Kidney (tissue), 14 donors: Measurements from ENCODE around the gene SELENOI. TPM values are rescaled to one million over a fixed set of nuclear protein-coding genes. Genes with fewer than 3 reads are reported as not detected.
"Not testable (repeated sequence)": the region's sequence is repeated elsewhere in the genome, so short reads cannot be mapped to it uniquely, and the experiment has no call there.

ENCODE experiments used
- DNase-seq, 5 donors: peaks; one replicate each; pipeline ENCODE4 v3.0.0-alpha.2; 2013 to 2020
- FAIRE-seq: peaks from 2 replicates; lab custom pipeline; 2012; peaks lifted over from hg19 to GRCh38; lab: Jason Lieb, UNC
- H3K27ac ChIP-seq, 2 donors: one replicate each; pipeline ENCODE4 v1.7.0; 2013; ENCODE audit warnings: low read depth in 2 of 2, low read length in 2 of 2, inconsistent platforms in 1 of 2
- H3K27me3 ChIP-seq: one replicate; pipeline ENCODE4 v1.7.1; 2013; ENCODE audit warnings: low read length, inconsistent platforms; ENCODE audit not compliant: control insufficient read depth, insufficient read depth
- H3K36me3 ChIP-seq, 3 donors: one replicate each; pipeline versions ENCODE4 v1.7.0 to v1.7.1; 2013; ENCODE audit warnings: low read length in 3 of 3, control low read depth in 1 of 3, inconsistent platforms in 1 of 3; ENCODE audit not compliant: insufficient read depth in 3 of 3, control insufficient read depth in 2 of 3
- H3K4me1 ChIP-seq, 3 donors: one replicate each; pipeline versions ENCODE4 v1.7.0 to v1.7.1; 2013; ENCODE audit warnings: low read length in 3 of 3, inconsistent platforms in 1 of 3, low read depth in 1 of 3; ENCODE audit not compliant: control insufficient read depth in 2 of 3, insufficient read depth in 2 of 3
- H3K4me3 ChIP-seq, 3 donors: one replicate each; pipeline versions ENCODE4 v1.7.0 to v1.8.1; 2013; ENCODE audit warnings: low read length in 3 of 3, control low read depth in 1 of 3, inconsistent platforms in 1 of 3
- H3K9ac ChIP-seq, 3 donors: one replicate each; pipeline versions ENCODE4 v1.7.0 to v1.7.1; 2013; ENCODE audit warnings: low read length in 3 of 3, control low read depth in 1 of 3, inconsistent platforms in 1 of 3
- H3K9me3 ChIP-seq, 3 donors: one replicate each; pipeline versions ENCODE4 v1.7.0 to v1.7.1; 2013; ENCODE audit warnings: low read length in 3 of 3, control low read depth in 1 of 3, inconsistent platforms in 1 of 3; ENCODE audit not compliant: control insufficient read depth in 2 of 3, insufficient read depth in 1 of 3
- CTCF ChIP-seq: IDR thresholded peaks from 3 replicates; pipeline ENCODE4 v1.5.1; 2012; ENCODE audit warnings: mild to moderate bottlenecking, moderate library complexity, borderline replicate concordance; ENCODE audit not compliant: insufficient read depth; ENCODE audit errors: extremely low read depth
- intact Hi-C: fragments of 100-400 bp; cut with DNase I; formaldehyde crosslinking; loops from one replicate; pipeline ENCODE4 v1.11.1; 2022
- polyA plus RNA-seq: library from polyadenylated mRNA; stranded (reverse); fragments of 350-450 nt; fragmentation: Illumina TruSeq; extraction: RNeasy Lipid Tissue Mini Kit (QIAGEN cat#74804); gene quantifications from one replicate; pipeline ENCODE4 v1.2.3, GENCODE V29; 2014; ENCODE audit warnings: low read depth, low replicate concordance; ENCODE audit not compliant: insufficient read depth
- total RNA-seq: library from RNA; stranded (reverse); fragmentation: NEBNext Ultra II Directional; extraction: Animal tissue kit (Norgen Biotek cat#: 25700); gene quantifications from one replicate; pipeline ENCODE4 v1.2.1, GENCODE V29; 2021
- donor health status: control.
- donor health status: control.
- donor health status: control.
- donor health status: control.
- donor health status: control.
- donor health status: DM: yes; HTN: yes; CAD: no.
- donor health status: Normal renal cell carcinoma (clear cell type).

SELENOI gene
- total and polyA plus RNA-seq, 2 donors from 2014 or later, result 5.3 to 23.7 TPM

- no peak overlapping the region for H3K9ac ChIP-seq
- peaks cover 0 to 3% (median under 1%) of the 10 kb centered on the region in 3 donors for H3K4me1 ChIP-seq
- FAIRE-seq (no peak), DNase-seq (no peak)
- H3K36me3 ChIP-seq, result no peaks in the 10 kb centered on the region
- H3K27me3 ChIP-seq, result no peaks in the 10 kb centered on the region
- intact Hi-C loops, result no loop called here
- H3K4me3 ChIP-seq, result no peak overlapping the region
- H3K27ac ChIP-seq, result no peak overlapping the region
- H3K9me3 ChIP-seq, result no peaks in the 10 kb centered on the region
- no peak for TF ChIP-seq CTCF
Measured at GRCh38 chr2:26352892-26353291, 6.9 kb downstream of the SELENOI start.

GRCh38 chr2:26354469-26354868 is 8.5 kb downstream of the SELENOI start:
- DNase-seq, H3K27me3 ChIP-seq, intact Hi-C loops, H3K4me3 ChIP-seq, FAIRE-seq, H3K9me3 ChIP-seq, H3K9ac ChIP-seq, H3K36me3 ChIP-seq, H3K4me1 ChIP-seq, H3K27ac ChIP-seq: not testable (repeated sequence)

GRCh38 chr2:26355038-26355995 is 9.4 kb downstream of the SELENOI start:
- H3K4me3 ChIP-seq, result no peak overlapping the region
- TF ChIP-seq CTCF, result no peak
- H3K9me3 ChIP-seq, result no peaks in the 10 kb centered on the region
- intact Hi-C loops, result no loop called here
- H3K27me3 ChIP-seq, result no peaks in the 10 kb centered on the region
- H3K36me3 ChIP-seq, result no peaks in the 10 kb centered on the region
- peaks cover 0 to 7% (median 3%) of the 10 kb centered on the region in 3 donors for H3K4me1 ChIP-seq
- no peak overlapping the region for H3K27ac ChIP-seq
- no peak overlapping the region for H3K9ac ChIP-seq
- DNase-seq (peak in 2 of 5 donors; percentile 91 to 92), FAIRE-seq (no peak)

- H3K9me3 ChIP-seq, result no peaks in the 10 kb centered on the region
- peaks cover 0 to 7% (median 3%) of the 10 kb centered on the region in 3 donors for H3K4me1 ChIP-seq
- DNase-seq (no peak), FAIRE-seq (no peak)
- TF ChIP-seq CTCF, result no peak
- intact Hi-C loops, result no loop called here
- H3K4me3 ChIP-seq, result no peak overlapping the region
- no peaks in the 10 kb centered on the region for H3K36me3 ChIP-seq
- no peak overlapping the region for H3K27ac ChIP-seq
- H3K27me3 ChIP-seq, result no peaks in the 10 kb centered on the region
- H3K9ac ChIP-seq, result no peak overlapping the region
Measured at GRCh38 chr2:26356111-26356510, 10.2 kb downstream of the SELENOI start.
